Measurements from ENCODE around the gene PRR22. TPM values are rescaled to one million over a fixed set of nuclear protein-coding genes. Genes with fewer than 3 reads are reported as not detected.

Gene PRR22
- total and polyA plus RNA-seq, 9 of the 15 experiments (the other 6 are each of a cell fraction or from before 2014, with no cell fraction given) = 0.03 to 12.0 (median 2.0) TPM; not detected in 1

GRCh38 chr19:5799247-5800241 lies 15.0 kb upstream of the PRR22 start (continued):
- TF ChIP-seq AFF1 (IDR thresholded peaks at IDR 0.05; ENCODE audit: low read depth in 1 of 2, partially characterized antibody in 2 of 2) (no peak), ZNF134 (CRISPR knock-in tag; conservative IDR thresholded peaks at IDR 0.05) (peak; percentile 58; the same call in 1 of the 2 replicates), SIN3B (IDR thresholded peaks at IDR 0.05; ENCODE audit: low read depth) (no peak), ZNF778 (CRISPR knock-in tag; IDR thresholded peaks at IDR 0.05) (no peak), POLR2AphosphoS5 (IDR thresholded peaks at IDR 0.05; ENCODE audit: control insufficient read depth, insufficient read depth, low read depth, low read length) (peak; percentile 97), ZNF785 (CRISPR knock-in tag; IDR thresholded peaks at IDR 0.05) (no peak), ZNF324 (CRISPR knock-in tag; IDR thresholded peaks at IDR 0.05) (no peak), SMARCA4 (IDR thresholded peaks at IDR 0.05) (peak; percentile 98), PHB2 (IDR thresholded peaks at IDR 0.05; ENCODE audit: low read depth) (peak; percentile 87), ZNF384 (IDR thresholded peaks at IDR 0.05; ENCODE audit: low read depth, low read length) (no peak), ZNF75A (CRISPR knock-in tag; IDR thresholded peaks at IDR 0.05) (no peak), NFRKB (IDR thresholded peaks at IDR 0.05; ENCODE audit: low read depth) (no peak), ZBTB2 (IDR thresholded peaks at IDR 0.05) (peak; percentile 89), GTF2F1 (IDR thresholded peaks at IDR 0.05; ENCODE audit: low read depth, low read length) (no peak), SRSF7 (optimal IDR thresholded peaks at IDR 0.05; ENCODE audit: low read depth, low read length) (no peak), TAF9B (IDR thresholded peaks at IDR 0.05; ENCODE audit: partially characterized antibody) (no peak), NFE2L1 (tag; IDR thresholded peaks at IDR 0.05; ENCODE audit: borderline replicate concordance, low read depth) (no peak), HDAC8 (tag; IDR thresholded peaks at IDR 0.05) (no peak), ELK3 (CRISPR knock-in tag; IDR thresholded peaks at IDR 0.05) (no peak), MTA3 (IDR thresholded peaks at IDR 0.05; ENCODE audit: borderline replicate concordance) (peak; percentile 95), NUFIP1 (IDR thresholded peaks at IDR 0.05; ENCODE audit: partially characterized antibody) (no peak), RBFOX2 (IDR thresholded peaks at IDR 0.05; ENCODE audit: low read depth, low read length) (peak; percentile 59), MEF2A (IDR thresholded peaks at IDR 0.05; ENCODE audit: control insufficient read depth, low read depth, low read length) (peak; percentile 46; the same call in 1 of the 2 replicates)

Measured in K562 (cell line).